Measurements from ENCODE around the gene LURAP1L. TPM values are rescaled to one million over a fixed set of nuclear protein-coding genes. Genes with fewer than 3 reads are reported as not detected.

Gene LURAP1L, protein sequence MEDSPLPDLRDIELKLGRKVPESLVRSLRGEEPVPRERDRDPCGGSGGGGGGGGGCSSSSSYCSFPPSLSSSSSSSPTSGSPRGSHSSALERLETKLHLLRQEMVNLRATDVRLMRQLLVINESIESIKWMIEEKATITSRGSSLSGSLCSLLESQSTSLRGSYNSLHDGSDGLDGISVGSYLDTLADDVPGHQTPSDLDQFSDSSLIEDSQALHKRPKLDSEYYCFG
- 26.8 and 27.0 TPM in 2 replicates for total RNA-seq (2014; rRNA removed; shearing (Covaris generic))

DNA sequence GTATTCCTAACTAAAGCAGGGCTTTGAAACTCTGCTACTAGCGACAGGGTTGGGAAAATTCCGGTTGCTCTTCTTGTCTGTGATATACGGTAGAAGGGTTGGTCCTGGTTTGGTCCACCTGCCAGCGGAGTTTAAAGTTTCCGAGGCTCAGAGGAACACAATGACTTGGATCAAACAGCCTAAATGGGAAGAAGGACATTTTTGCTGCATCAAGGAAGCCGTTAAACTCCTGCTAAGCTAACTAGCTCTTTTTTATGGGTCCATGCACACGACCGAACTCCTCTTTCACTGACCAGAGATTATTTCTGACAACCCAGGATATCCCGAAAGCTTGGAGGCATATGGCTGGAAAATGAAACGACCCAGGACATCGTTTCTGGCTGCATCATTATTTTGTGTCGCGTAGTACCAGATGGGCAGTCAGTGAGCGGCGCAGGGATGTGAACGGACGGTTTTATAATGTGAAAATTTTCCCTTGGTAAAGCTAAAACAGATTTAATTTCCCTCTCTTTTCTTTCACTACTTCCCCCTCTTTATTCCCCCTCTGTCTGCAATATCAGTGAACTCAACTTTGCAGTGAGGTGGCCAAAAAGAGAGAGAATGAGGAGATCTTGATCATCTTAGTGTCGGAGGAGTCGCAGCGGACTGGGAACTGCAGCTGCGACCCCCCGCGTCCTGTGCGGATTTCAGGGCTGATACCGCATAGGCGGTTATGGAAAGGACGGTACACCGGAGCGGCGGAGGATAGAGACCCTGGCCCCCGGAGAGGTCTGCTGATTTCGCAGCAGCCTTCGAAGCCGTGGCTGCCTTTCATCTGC, at the start of gene LURAP1L:
Gene LURAP1L (plus strand): TSS at position 160 of the 818 bp plus-strand sequence. CDS start 696 bp downstream, outside the sequence.
- DNase-seq (ENCODE audit: low spot score): peak; percentile 85

DNA sequence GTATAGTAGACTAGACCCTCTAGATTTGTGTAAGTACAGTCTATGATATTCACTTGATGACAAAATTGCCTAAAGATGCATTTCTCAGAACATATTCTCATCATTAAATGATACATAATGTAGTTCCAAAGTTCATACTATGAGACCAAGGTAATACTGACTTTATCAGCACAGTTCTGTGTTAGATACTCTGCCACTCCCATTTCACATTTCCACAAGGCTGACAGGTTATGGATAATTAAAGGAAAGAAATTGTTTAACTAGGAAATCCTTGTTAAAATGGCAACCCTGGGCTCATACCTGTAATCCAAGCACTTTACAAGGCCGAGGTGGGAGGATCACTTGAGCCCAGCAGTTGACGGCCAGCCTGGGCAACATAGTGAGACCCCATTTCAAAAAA, 48.0 kb upstream of the LURAP1L start:
- DNase-seq (ENCODE audit: low spot score): no peak

DNA sequence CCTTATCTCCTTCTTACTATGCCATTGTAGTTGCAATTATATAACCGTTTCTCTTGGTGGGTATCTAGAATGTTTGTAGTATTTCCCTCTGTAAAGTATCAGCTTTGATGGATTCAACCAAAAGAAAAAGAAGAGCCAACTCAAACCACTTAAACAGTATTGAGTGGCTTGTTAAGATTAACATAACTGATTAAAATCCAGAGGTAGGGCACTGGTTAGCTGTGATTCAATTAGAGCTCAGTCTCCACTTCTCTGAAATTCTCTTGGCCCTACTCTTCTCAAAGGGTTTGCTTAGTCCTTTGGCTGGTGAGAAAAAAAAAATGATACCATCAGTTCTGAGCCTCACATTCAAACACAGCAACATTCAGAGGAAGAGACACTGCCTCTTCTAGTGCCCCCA, 44.6 kb upstream of the LURAP1L start:
- no peak for DNase-seq (ENCODE audit: low spot score)

DNA sequence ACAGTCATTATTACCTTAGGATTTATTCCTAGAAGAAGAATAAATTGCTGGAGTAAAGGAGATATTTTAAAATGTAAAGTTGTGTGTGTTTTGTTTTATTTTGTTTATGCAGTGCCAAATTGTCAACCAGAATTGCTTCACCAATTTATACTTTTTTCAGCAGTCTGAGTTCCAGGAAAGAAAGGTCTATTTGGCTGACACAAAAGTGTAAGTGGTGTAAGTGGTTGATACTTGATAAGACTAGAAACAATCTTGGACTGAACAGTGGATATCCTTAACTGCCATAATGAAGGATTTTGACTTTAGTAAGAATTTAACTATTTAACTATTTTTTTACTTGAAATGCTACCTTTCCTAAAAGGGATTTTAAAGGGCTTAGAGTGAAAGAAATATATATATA, 43.9 kb upstream of the LURAP1L start:
- no peak for DNase-seq (ENCODE audit: low spot score)

DNA sequence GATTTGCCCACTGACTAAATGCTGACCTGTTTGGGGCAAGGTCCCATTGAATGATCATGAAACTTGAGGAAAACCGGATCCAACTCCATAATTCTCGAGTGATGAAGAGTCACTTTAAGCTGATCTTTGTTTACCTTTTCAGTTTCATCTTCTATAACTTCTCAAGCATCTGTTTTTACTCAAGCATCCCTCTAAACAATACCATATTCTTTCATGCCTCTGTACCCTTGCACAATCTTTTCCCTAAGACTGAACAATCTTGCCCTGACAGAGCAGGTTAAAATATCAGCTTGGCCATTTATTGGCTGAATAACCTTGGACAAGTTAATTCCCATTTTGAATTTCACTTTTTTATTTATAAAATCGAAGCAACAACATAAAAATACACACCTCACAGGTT, 41.8 kb upstream of the LURAP1L start:
- DNase-seq (ENCODE audit: low spot score): no peak

DNA sequence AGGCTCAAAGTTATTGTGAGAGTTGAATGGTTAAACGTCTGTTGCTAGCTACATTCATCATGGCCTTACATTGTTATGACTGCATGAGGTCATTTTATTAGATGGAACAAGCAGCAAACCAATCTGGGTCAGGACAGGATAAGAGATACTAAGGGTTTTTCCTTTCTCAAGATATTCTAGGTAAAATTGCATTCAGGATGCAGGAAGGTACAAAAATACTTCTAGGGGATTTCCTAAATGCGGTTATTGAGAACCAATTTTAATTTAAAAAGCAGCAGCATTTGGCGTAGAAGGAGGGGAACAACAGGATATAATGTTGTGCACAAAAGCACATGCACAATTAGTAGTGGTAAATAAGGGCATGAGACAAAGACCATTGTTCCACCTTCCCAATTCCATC, 39.2 kb upstream of the LURAP1L start:
- DNase-seq (ENCODE audit: low spot score): no peak

DNA sequence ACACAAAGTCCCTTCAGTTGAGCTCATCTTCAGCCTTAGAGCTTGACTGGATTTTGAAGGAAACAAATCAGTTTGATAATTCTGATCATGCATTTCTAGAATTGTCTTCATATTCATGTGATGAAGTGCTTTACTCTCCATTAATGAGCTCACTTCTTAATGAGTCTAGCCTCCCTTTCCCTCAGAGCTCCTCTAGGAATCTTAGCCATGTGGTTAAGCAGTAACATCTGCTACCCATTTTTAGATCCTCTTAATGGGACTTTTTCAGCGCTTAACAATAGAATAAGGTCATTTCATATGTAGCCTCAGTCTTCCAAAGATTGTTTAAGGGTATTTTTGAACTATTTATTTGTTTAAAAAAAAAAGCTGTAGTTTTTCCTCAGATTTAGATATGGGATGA, 36.9 kb upstream of the LURAP1L start:
- DNase-seq (ENCODE audit: low spot score): no peak

DNA sequence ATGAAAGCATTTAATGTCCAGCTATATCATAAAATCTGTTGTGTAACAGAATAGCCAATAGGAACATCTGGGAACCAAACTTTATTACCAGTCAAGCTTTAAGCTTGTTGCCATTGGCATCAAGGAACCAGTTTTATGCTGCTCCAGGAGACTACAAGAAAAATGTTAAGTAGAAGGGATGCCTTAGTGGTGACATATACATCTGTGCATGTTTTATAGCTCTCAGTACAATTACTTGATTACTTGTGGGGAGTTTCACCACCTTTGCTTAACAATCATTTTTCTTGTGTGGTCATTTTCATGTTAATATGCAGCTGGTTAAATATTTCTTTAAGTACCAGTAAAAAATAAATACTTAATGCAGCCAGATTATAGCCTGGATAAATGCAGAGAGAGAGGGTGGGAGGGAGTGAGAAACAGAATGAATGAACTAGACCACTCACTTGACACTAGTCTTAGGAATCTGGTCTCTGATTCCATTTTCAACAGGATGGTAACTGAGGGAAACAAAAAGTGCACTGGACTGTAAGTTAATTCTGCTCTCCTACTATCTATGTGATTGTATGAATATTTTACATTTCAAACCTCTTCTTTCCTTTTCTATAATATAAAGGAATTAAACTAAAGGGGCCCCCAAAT, 35.7 kb upstream of the LURAP1L start:
- DNase-seq (ENCODE audit: low spot score): no peak

DNA sequence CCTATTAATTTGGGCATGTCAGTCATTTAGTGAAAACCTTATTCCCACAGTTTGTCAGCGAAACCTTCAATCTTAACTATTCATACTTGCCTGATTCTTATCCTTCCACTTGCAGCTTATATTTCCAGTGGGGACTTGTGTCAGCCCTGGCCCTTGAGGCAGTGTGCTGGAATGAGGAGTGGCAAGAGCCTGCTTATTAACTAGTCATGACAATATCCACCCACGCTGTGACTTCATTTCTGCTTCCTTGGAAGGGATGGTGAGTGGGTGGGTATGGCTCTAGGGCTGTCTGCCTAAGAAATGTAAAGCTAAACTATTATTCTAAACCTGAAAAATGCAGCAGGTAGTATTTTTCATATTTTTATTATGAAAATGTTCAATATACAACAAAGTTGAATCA, 34.0 kb upstream of the LURAP1L start:
- DNase-seq (ENCODE audit: low spot score): no peak

DNA sequence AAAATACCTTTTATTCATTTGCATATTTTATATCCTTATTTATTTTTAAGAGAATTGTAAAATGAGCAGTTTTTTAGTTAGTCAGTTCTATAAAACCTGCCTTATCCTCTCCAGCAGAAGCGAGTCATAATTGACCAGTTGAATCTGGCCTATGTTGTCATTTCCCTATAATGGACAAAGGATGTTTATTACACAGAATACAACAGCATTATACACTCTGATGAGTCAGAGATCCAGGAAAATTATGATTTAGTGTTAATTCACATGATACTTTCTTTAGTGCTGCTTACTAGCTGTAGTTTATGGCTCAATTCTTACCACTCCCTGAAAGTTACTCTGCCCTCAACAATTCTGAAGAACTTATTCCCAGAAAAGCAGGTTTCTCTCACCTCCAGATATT, 26.8 kb upstream of the LURAP1L start:
- DNase-seq (ENCODE audit: low spot score): no peak

DNA sequence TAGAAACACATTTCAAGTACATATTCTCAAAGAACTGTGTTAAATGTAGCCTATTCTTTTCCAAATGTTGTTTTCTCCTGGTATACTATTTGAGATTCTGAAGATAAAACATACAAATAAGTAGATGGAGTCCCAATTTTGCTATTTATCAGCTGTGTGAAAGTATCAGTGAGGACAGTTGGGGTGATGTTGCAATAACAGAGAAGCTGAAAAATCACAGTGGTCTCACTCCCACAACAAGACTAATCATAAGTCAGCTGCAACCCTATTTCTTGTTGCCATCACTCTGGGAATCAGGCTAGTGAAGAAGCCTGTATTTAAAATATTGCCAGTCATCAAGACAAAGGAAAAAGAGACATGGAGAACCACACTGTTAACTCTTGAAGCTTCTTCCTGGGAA, 25.9 kb upstream of the LURAP1L start:
- DNase-seq (ENCODE audit: low spot score): no peak

DNA sequence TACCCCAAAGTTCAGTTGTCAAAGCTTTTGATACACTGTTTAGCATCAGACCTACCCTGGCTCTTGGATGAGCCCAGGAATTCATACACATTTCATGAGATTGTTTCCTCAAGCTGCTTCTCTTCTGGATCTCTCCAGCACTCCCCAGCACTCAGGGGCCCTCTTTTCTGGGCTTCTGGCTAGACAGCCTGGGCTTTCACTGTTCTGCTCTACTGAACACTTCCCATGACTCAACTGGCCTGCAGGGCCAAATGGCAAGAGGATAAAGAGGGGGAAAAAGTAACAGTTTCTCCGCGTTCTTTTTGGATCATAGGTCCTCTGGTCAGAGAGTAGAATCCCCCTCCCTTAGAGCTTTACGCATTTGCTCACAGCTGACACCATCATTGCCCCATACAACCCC, 20.9 kb upstream of the LURAP1L start:
- DNase-seq (ENCODE audit: low spot score): no peak

DNA sequence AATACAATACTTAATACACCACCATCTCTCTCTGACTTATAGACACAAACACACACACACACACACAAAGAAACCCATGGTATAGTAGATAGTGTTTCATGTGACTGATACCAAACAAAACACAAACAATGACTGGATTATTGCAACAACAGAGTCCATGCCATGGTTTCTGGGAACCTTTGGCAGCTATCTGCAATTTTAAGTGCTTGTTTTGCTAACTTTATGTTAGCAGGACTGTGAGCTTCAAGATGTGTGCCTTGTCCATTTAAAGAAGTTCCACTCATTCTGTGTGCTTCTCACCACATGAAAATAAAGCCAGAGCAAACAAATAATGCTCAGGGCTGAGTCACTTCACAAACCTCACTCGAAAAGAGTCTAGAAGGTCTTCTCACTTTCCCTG, 15.1 kb upstream of the LURAP1L start:
- no peak for DNase-seq (ENCODE audit: low spot score)

DNA sequence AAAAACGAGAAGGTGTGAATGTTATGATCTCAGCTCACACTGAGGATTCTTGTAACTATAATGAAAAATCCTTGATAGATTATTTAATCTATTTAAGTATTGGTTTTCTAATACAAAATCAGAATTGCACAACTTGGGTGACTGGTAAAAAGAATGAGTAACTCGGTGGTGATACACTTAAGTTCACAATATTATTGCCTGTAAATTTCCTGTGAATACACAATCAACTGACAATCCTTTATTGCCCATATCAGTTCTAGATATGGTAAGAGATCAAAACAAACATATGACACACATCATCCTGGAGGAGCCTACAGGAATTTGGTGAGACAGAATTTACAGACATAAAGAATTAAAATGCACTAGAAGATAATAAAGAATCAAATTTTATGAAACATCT, 14.1 kb upstream of the LURAP1L start:
- no peak for DNase-seq (ENCODE audit: low spot score)

DNA sequence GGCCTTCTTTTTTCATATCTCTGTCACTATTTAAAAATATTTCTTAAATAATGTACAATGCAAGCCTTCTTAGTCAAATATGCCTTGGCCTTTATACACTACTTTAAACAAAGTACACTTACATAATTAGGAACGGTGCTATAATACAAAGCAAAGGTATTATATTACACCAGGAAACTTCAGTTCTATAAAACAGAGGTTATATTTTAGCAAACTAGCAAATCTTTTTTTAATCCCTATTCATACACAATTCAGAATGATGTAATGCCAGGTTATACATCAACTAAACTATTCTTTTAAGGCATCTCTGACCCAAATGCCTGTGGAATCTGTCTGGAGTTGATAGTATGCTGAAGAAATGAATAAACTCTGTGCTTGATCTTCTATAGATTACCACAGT, 10.7 kb upstream of the LURAP1L start:
- no peak for DNase-seq (ENCODE audit: low spot score)

DNA sequence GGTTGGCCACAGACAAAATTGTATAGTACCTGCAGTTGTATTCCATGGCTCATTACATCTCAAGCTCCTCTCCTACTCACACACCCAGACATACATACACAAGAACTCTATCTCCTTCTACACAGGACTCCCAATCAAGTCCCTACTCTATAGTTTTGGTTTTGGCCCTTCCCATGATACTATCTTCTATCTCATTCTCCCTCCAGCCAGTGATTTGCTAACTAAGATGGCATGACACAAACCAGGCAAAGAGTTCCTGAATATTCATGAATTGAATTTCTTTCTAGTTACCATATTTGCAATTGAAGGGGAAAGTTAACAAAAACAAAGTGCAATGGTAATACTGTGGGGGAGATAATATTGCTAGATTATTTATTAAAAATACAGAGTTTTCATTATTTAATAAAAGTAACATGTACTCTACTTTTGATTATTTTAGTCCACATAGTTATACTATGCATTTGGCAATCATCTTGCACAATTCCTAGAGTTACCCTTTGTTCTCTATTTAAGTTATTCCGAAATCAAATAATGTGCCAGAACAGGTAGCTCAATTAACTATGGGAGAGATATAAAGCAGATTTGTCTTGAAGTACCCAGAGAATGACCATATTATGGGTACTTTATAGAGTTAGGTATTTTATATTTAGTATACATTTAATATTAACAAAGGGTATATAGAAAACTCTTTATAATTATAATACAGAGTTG, 9.6 kb upstream of the LURAP1L start:
- no peak for DNase-seq (ENCODE audit: low spot score)

DNA sequence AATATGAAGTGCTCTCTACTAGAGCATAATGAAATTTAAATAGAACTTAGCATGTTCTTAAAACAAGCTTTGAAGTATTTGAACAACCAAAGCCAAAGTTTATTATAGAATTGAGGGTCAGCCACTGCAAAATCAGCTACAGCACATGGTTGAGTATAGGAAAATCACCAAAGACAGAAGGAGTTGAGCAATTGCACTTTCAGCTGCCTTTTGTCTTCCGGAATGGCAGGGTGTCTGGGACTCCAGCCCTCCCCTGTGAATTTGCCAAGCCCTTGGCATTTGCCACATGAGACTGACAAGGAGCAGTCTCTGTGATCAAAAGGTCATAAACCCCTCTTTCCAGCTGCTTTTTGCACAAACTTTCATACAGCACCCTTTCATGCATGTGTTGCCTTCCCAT, 8.5 kb upstream of the LURAP1L start:
- DNase-seq (ENCODE audit: low spot score): no peak

DNA sequence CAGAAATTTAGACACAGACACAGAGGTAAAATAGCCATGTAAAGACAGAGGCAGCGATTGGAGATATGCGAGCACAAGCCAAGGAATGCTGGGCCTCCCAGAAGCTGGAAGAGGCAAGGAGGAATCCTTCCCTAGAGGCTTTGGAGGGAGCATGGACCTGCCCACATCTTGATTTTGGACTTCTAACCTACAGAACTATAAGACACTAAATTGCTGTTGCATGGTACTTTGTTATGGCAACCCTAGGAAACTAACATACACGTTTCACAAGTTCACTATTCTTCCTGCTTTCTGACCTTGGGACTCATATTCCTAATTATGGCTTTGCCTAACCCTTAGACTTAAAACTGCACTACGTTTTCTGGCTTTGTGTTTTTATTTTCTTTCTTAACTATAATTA, 4.6 kb upstream of the LURAP1L start:
- no peak for DNase-seq (ENCODE audit: low spot score)

DNA sequence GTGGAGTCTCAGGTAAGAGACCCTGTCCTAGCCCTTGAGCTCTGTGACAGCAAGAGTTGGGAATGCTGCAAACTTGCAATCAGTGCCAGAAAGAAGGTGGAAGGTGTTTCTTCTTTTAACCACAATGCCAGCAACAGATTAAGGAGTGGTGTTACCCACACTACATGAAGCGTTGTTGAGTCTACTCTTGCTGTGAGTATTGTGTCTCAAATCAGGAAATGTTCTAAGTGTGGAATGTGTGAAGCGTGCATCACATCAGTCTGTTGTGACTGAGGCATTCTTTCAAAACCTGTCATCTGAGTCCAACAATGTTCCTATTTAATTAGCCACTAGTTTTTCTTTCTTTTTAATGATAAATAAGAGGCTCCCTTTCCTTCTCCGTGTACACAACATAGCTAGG, 2.9 kb upstream of the LURAP1L start:
- no peak for DNase-seq (ENCODE audit: low spot score)

DNA sequence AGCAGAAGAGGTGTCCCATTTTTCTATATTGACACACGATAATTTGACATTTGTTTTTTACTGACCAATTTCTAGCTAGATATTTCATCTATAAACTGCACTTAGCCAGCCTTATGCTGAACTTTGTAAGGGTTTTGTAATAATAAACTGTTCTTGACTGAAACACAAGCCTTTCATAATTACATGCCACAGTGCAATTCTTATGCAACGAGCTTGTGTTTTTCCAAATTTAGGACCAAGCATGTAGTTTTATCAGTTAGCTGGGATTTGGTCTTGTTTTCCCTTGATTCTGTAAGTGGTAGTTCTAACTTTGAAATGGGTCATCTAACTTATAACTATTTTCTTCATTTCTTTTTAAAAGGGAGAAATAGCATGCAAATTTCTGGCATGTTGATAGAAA, 1.3 kb upstream of the LURAP1L start:
- no peak for DNase-seq (ENCODE audit: low spot score)

DNA sequence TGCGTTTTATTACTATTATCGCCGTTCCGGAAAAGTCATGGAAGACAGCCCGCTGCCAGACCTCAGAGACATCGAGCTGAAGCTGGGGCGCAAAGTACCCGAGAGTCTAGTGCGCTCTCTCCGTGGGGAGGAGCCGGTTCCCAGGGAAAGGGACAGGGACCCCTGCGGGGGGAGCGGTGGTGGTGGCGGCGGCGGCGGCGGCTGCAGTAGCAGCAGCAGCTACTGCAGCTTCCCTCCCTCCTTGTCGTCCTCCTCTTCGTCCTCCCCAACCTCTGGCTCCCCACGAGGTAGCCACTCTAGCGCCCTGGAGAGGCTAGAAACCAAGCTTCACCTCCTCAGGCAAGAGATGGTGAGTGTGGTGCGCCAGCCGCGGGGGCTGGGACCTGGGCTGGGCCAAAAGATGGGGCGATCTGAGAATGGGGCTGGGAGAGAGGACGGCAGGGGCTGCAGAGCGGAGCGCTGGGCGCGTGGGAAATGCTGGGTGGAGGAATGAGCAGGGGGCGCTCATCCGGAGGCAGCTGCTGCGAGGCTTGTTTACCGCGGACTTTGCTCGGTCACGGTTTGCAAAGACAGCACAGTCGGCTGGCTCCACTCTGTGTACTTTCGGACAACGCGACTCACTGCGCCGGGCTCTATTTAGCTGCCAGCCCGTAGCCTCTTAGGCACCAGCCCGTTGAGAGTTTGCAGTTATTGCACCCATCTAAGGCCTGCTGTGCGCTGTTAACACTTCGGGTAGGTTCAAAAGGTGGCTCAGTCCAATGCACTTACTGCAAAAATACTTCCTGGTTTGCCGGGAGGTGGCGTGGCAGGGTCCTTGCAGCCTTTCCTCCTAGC, 1.1 kb downstream of the LURAP1L start:
- DNase-seq (ENCODE audit: low spot score): peak; percentile 92

Data from HT-29 (cell line).